Measurements from ENCODE around the gene ITGAX.
"Not testable (repeated sequence)": the region's sequence is repeated elsewhere in the genome, so short reads cannot be mapped to it uniquely, and the experiment has no call there.

ITGAX gene

GRCh38 chr16:31354394-31355291 lies at the start of gene ITGAX:
Gene ITGAX, plus strand, starts transcription at chr16:31355176. Its CDS starts 79 bp downstream, at chr16:31355255.
- DNase-seq: peak; percentile 60

- DNase-seq: no peak
Observed at GRCh38 chr16:31305219-31305618, 49.8 kb upstream of the ITGAX start.

GRCh38 chr16:31308381-31308780 lies 46.6 kb upstream of the ITGAX start:
- not testable (repeated sequence) for DNase-seq

GRCh38 chr16:31322500-31322899 lies 32.5 kb upstream of the ITGAX start:
- DNase-seq: no peak

GRCh38 chr16:31323959-31324629 lies 30.9 kb upstream of the ITGAX start:
- DNase-seq: no peak

GRCh38 chr16:31325171-31325570 lies 29.8 kb upstream of the ITGAX start:
- DNase-seq: no peak

- no peak for DNase-seq
Observed at GRCh38 chr16:31327646-31328225, 27.2 kb upstream of the ITGAX start.

- no peak for DNase-seq
Observed at GRCh38 chr16:31328322-31329052, 26.5 kb upstream of the ITGAX start.

GRCh38 chr16:31329671-31330552 lies 25.1 kb upstream of the ITGAX start:
- DNase-seq: no peak

GRCh38 chr16:31330553-31330890 lies 24.5 kb upstream of the ITGAX start:
- DNase-seq: no peak

GRCh38 chr16:31331141-31331764 lies 23.7 kb upstream of the ITGAX start:
- DNase-seq: peak; percentile 21

- DNase-seq: no peak
Observed at GRCh38 chr16:31331807-31332301, 23.1 kb upstream of the ITGAX start.

GRCh38 chr16:31332544-31332943 lies 22.4 kb upstream of the ITGAX start:
- no peak for DNase-seq

GRCh38 chr16:31333686-31334649 lies 21.0 kb upstream of the ITGAX start:
- DNase-seq: peak; percentile 17

- DNase-seq: no peak
Observed at GRCh38 chr16:31334934-31335333, 20.0 kb upstream of the ITGAX start.

GRCh38 chr16:31335431-31335830 lies 19.5 kb upstream of the ITGAX start:
- DNase-seq: no peak

- DNase-seq: not testable (repeated sequence)
Observed at GRCh38 chr16:31338166-31338685, 16.8 kb upstream of the ITGAX start.

GRCh38 chr16:31344712-31345111 lies 10.3 kb upstream of the ITGAX start:
- DNase-seq: no peak

- DNase-seq: no peak
Observed at GRCh38 chr16:31347445-31347844, 7.5 kb upstream of the ITGAX start.

- no peak for DNase-seq
Observed at GRCh38 chr16:31348579-31348978, 6.4 kb upstream of the ITGAX start.

Measured in activated naive CD4-positive, alpha-beta T cell treated with Interleukin-2 at 50 U/mL for 16 hours (primary cell).